RKO (cell line): ENCODE data around the gene MBD3.

ENCODE experiments used
- DNase-seq: peaks from one replicate; pipeline ENCODE4 v3.0.0-alpha.2; 2016; ENCODE audit warnings: low spot score

MBD3 gene

DNA sequence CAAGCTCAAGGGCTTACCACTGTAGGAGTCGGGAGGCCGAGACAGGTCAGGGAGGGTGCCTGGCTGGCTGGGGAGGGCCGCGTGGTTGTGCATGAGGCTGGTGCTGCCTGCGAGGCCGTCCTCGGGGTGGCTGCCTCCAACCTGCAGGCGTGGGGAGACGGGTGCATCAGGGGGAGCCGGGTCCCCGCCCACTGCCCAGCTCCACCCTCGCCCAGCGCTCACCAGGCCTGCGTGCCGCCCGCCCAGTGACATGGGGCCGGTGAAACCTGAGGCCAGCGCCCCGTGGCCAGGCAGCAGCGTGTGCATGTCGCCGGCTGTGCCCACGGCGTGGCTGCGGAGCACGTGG, 26.4 kb upstream of the MBD3 start:
- no peak for DNase-seq

DNA sequence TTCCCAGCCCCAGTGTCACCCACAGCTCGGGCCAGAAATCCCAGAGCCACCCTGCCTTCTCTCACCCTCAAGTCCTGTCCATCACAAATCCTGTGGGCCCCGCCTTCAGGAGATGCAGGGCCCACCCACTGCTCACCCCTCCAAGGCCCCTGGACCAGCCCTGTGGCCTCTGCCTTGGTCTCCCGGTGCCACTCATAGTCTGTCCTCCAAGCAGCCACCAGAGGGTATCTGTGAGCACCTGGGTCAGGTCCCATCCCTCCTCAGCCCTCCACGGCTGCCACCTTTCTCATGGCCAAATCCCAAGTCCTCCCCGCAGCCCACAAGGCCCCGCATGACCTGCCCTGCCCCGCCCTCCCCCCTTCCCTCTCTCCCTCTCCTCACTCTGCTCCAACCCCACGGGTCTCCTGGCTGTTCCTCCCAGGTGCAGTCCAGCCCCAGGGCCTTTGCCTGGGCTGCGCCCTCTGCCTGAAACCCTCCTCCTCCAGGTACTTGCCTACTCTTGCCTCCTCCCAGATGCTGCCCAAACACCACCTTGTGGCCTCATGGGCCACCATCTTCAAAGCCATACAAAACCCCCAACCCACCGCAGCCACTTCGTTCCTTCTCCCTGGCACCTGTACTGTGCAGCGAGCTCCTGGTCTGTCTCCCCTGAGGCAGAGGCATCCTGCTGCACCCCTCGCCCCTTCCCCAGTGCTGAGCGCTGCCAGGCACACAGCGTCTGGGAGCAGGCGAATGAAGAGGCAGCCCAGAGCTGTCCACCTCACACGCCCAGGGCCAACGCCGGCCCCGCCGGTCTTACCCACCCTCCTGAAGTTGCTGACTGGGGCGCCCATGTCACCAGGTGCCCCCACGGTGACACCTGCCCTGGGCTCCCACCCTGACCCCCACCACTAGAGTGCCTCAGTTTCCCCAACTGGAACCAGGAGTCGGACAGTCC, 25.8 kb upstream of the MBD3 start:
- peak; percentile 26 for DNase-seq

DNA sequence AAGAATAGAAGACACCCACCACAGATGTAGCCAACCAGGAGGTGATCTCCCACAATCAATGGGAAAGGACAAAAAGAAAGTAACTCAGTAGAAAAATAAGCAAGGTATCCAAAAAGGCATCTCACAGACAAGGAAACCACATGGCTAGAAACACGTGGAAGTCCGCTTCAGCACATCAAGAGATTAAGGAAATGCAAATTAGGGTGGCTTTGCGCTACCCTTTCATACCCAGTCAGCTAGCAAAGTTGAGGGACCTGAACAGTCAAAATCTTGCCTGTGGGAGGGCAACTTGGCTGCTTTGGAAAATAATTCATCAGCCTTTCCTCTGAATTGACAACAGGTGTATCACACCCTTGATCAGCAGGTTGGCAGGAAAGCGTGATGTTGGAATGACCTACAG, 24.2 kb upstream of the MBD3 start:
- no peak for DNase-seq

DNA sequence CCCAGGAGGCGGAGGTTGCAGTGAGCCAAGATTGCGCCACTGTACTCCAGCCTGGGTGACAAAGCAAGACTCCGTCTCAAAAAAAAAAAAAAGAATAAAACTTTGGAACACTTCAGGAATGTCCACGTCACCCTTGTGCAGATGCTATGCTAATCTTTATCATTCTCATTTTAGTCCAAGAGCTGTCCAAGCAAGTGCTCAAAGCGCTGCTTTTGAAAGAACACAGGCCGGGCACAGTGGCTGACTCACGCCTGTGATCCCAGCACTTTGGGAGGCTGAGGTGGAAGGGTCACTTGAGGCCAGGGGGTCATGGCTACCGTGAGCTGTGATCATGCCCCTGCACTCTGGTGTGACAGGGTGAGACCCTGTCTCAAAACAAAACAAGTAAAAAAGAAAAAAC, 23.7 kb upstream of the MBD3 start:
- no peak for DNase-seq

DNA sequence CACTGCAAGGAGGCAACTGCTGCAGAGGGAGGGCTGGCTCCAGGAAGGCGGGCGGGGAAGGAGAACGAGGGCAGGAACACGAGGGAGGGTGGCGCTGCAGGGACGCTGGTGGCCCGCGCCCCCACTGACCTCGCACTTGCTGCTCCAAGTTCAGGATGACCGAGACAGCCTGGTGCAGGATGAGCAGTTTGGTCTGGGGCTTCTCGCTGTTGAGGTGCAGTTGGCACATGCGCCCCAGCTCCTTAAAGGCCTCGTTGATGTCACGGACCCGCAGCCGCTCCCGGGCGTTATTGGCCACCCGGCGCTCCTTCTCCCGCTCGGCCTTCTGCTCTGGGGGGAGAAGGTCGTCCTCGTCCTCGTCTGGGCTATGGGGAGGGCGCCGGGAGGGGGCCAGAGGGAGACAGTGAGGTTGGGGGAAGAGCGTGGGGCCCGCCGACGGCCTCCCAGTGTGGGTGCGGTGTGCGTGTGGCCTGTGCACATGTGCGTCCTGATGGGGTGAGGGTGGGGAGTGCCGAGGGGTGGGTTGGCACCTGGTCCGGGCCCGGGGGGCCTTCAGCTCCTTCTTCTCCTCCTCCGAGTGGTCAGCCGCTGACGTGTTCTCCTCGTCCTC, 22.6 kb upstream of the MBD3 start:
- no peak for DNase-seq

DNA sequence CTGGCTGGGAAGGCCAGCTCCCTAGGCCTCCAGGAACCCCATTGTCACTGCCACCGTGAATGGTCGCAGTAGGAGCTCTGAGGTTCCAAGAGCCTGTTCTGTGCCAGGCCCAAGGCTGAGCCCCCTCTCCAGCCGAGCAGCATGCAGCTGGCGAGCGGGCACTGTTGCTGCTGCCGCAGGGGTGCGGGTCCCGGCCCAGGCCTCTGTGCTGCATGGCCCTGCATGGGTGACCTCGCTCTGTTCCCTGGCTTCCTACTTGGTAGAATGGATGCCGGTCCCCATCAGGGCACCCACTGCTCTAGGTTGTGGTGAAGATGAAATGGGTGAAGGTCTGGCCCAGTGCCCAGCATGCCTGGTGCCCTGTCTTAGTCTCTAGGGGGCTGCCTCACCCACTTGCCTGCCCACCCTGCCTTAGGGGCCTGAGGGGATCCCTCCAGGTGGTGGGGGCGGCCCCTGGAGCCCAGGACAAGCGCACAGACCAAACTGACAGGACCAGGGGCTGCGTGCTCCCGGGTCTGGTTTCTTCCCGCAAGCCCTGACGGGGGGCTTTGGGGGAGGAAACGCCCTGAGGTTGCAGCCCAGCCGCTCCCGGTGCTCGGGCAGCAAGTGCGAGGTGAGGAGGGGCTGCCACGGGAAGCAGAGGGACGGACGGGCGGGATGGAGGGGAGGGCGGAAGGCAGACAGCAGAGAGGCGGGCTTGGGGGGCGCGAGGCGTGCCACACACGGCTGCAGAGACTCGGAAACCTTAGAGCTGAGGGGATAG, 21.3 kb upstream of the MBD3 start:
- no peak for DNase-seq

DNA sequence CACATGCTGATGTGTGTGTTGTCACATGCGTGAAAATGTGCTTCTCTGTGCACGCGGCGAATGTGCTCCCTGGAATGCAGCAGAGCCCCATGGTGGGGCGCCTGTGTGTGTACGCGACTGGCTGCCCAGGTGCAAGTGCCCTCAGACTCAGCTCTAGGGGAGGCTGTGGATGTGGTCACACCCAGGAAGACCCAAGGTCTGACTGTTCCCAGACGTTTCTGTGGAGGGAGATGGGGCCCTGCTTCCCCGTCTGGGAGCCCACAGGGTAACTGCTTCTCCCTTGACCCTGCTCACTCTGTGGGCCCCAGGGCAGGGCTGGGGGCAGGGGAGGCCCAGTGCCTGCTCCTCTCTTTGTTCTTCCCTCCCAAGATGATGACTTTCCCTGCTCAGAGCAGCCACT, 20.5 kb upstream of the MBD3 start:
- DNase-seq: no peak

DNA sequence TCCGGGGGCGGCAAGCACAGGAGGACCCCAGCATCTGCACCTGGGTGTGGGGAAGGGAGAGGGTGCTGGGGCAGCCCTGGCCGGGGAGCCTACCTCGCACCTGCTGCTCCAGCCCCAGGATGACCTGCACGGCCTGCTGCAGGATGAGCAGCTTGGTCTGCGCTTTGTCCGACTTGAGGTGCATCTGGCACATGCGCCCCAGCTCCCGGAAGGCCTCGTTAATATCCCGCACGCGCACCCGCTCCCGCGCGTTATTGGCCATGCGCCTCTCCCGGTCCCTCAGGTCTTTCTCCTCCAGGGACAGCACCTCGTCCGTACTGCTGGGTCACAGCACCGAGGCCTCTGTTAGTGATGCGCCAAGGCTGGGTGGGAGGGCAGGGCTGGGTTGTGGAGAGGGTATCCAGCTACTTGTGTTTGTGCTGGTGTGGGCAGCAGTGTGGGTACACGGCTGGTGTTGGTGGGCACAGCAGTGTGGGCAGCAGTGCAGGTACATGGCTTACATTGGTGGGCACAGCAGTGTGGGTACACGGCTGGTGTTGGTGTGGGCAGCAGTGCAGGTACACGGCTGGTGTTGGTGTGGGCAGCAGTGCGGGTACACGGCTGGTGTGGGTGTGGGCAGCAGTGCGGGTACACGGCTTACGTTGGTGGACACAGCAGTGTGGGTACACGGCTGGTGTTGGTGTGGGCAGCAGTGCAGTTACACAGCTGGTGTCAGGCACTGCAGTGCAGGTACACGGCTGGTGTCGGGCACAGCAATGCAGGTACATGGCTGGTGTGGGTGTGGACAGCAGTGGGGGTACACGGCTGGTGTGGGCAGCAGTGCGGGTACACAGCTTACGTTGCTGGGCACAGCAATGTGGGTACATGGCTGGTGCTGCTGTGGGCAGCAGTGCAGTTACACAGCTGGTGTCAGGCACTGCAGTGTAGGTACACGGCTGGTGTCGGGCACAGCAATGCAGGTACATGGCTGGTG, 19.7 kb upstream of the MBD3 start:
- no peak for DNase-seq

DNA sequence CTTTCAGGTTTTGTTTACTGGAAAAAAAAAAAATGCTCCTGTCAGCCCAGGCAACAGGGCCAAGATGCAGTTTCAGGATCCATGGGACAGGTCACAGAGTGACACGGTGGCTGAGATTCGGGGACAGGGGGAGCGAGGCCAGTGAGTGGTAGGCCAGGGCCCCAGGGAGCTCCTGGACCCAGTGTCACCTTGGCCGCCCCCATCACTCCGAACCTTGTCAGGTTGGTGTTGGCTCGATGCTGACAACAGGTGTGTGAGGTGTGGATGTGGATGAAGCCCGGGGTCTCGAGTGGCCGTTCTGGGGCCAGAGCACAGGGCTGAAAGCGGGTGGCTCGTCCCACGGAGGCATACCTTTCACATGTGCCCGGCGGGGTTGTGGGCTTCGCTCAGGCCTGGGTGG, 18.7 kb upstream of the MBD3 start:
- DNase-seq: no peak

DNA sequence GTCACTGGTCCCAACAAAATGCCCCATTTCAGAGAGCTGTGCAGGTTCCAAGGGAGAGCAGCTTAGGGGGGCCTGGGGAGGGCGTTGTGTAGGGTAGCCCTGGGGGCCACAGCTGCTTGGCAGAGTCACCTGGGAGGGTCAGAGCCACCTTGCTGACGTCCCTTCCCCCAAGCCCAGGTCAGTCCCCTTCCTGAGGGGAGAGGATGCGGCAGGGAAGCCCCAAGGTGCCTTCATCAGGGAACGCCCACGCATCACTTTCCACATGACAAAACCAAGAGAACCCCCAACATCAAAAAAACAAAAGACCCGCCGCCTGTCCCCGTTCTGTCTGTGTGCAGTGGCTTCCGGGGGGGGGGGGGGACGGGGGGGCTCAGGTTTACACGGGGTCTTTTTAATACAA, 17.9 kb upstream of the MBD3 start:
- no peak for DNase-seq

DNA sequence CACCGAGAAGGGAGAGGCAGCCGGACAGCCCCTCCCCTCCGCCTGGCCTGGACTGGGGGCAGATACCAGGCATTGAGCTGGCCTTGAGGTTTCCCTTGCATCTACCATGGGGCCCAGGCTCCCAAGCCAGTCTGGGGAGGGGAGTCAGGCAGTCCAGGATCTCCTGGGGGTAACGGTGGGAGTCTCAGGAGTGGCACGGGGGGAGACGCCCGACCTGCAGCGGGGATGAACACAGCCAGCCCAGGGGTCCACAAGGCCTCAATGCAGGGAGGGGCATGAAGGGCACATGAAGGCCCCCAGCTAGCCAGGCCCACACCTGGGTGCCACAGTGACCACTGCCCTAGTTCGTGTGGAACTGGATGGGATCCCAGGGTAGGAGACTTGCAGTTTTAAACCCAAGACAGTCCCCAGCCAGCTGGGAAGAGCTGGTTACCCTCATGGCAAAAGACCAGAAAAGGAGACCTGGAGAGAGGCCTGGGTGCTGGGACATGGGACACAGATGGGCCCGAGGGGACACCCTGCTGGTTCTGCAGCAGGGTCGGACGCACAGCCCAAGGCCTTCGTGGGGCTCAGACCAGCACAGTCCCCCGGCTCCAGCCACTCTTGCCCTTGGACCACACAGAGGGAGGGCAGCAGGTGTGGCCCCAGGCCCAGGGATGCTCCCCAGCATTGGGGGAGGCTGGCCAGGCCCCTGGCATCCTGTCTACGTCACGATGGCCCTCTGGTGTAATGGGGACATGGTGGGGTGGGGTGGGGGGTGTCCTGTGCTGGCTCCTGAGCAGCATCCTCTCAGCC, 17.2 kb upstream of the MBD3 start:
- DNase-seq: no peak

DNA sequence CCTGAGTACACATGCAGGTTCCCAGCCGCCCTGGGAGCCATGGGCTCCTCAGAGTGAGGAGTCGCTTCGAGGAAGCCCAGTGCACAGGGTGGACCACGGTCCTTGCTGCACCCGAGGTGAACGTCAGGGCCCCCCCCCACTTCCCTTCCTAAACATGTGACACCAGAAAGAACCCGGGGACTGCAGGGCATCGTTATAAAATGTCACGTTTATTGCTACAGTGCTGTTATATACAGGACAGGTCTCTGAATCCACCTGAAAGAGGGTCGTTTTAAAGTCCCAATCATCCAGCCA, 16.4 kb upstream of the MBD3 start:
- DNase-seq: no peak

DNA sequence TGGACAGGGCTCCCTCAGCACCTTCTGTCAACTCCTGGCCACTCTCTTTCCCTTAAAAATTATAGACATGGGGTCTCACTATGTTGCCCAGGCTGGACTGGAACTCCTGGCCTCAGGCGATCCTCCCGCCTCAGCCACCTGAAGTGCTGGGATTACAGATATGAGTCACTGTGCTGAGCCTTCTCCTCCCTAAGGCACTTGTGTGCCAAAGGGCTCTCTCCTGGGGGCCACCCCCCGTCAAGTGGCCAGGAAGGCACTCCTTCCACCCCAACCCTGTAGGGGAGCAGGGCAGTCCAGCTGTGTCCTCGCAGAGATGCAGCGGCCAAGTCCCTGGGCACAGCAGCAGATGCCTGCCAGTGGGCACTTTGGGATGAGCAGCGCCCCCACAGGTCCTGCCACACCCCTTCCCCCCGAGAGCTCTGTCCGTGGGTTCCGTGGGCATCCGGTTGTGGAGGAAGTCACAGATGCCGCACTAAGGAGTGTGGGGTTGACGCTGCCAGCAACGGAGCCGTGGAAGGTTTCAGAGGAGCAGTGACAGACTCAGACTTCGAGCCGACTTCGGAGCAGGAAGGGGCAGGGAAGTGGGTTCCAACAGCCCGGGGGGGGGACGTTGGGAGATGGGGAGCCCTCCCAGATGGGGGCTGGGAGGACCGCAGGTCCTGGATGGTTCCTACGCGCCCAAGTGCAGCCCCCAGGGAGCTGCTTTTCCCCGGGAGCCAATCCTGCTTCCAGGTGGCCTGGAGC, 15.9 kb upstream of the MBD3 start:
- DNase-seq: no peak

DNA sequence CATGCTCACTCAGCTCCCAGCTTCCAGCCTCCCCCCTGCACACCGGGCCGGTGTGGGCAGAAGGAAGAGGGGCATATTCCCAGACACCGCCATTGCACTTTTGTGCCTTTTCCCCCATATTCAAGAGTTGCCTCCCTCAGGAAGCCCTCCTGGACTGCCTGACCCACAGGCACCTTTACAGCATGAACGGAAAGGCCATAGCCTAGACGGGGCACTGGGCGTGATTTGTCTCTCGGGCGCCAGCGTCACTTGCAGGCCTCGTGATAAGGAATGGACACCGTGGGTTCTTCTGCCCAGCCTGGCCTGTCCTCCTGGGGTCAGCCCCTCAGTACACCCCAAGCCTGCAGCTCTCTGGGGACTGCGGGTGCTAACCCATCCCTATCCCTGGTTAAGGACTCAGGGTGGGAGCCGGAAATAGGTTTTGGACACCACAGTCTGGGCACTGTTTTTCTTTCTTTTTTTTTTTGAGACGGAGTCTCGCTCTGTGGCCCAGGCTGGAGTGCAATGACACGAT, 13.5 kb upstream of the MBD3 start:
- DNase-seq: no peak

DNA sequence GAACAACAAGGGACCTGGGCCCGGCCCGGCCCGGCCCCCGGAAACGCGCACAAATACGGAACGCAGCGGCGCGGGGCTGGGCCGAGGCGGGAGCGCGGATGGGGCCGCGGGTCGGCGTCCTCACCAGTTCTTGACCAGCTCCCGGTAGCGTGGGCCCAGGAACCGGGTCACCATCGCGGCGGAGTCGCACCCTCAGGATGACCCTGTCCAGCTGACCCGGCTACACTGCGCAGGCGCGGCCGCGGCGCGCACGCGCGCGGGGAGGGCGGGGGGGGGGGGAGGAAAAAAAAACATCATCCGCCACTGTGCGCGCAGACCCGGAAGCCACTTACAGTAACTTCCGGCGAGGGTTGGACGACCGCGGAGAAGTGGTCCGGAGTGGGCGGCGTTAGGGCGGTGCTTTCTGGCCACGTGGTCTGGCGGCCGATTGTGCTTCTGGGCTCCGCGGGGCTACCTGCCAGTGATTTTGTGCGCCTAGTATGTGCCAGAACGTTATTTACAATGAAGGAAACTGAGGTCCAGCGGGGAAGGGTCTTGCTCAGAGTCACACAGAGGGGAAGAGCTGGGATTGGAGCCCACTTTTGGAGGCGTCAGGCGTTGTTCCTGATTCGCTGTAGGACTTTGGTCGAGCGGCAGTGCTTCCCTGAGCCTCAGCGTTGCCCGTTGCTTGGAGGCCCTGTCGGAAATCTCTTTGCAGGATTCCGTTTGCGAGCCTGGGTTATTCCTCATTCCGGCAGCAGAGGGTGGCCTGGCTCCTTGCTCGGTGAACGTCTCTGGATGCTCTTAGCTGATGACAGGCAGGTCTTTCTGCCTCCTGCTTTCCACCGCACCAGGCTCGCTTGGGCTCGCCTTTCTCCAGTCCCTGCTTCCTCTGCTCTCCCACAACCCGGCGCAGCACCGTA, 12.8 kb upstream of the MBD3 start, which contains the start of gene UQCR11:
Gene UQCR11, minus strand, starts transcription at position 227 of the 902 bp plus-strand sequence. Its CDS starts 53 bp downstream, at position 174.
- DNase-seq: peak; percentile 97

DNA sequence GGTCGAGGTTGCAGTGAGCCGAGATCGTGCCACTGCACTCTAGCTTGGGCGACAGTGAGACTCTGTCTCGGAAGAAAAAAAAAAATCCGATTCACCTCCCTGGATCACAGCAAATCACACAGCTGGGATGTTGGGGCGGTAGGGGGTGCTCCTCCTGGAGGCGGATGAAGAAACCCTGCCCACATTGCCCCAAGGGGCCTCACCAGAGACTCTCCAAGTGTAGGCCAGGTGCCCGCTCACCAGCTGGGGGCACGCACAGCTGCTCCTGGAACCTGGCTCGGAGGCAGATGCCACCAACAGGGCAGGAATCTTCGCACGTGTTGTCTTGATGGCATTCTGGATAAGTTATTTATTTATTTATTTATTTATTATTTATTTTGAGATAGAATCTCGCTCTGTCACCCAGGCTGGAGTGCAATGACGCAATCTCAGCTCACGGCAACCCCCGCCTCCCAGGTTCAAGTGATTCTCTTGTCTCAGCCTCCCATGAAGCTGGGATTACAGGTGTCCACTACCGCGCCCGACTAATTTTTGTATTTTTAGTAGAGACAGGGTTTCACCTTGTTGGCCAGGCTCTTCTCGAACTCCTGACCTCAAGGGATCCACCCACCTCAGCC, 9.5 kb upstream of the MBD3 start:
- DNase-seq: no peak

DNA sequence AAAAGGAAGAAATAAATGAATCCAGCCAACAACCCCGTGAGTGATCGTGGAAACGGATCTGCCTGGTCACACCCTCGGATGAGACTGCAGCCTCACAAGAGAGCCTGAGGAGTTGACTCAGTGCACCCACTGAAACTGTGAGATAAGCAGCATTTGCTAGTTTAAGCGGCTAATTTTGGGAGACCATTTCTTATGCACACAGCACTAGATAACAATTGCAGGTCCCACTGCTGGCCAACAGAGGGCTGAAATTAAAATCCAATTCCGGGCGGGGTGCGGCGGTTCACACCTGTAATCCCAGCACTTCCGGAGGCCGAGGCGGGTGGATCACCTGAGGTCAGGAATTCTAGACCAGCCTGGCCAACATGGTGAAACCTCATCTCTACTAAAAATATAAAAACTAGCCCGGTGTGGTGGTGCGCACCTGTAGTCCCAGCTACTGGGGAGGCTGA, 9.0 kb upstream of the MBD3 start:
- DNase-seq: peak; percentile 50

DNA sequence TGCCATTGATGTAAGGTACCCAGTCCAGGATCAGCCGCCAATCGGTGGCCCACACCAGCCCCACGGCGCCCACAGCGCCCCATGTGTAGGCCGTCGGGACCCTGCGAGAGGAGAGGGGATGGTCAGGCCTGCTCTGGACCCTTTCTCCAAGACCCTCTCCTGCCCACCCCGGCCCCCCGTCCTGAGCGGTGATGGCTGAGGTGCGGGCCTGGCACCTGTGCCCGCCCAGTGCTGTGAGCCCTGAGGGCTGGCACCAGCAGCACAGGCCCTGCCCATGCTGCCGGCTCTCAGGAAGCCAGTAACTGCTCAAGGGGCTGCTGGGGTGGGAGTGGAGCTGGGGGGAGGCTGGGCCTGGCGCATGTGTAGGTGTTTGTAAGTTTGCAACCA, 6.8 kb upstream of the MBD3 start:
- DNase-seq: no peak
